HG02840 (cell line): ENCODE data around the gene IGFLR1.
"Not testable (repeated sequence)": the region's sequence is repeated elsewhere in the genome, so short reads cannot be mapped to it uniquely, and the experiment has no call there.

Experiments used
- ATAC-seq: cut with Tn5 transposase; IDR thresholded peaks from one replicate; pipeline ENCODE4 v1.9.1; 2021; ENCODE audit warnings: mild to moderate bottlenecking, moderate library complexity, moderate number of reproducible peaks; ENCODE audit not compliant: unreplicated experiment, low FRiP score

IGFLR1 gene

GRCh38 chr19:35713904-35714495 lies 28.3 kb downstream of the IGFLR1 start:
- no peak for ATAC-seq

- no peak for ATAC-seq
These were observed 28.8 kb downstream of the IGFLR1 start for GRCh38 chr19:35713506-35713850.

GRCh38 chr19:35712567-35713505 lies 29.4 kb downstream of the IGFLR1 start:
- ATAC-seq = no peak

GRCh38 chr19:35710784-35711723 lies 31.2 kb downstream of the IGFLR1 start:
- peak; percentile 33 for ATAC-seq

- no peak for ATAC-seq
These were observed 33.9 kb downstream of the IGFLR1 start for GRCh38 chr19:35708391-35708790.

GRCh38 chr19:35704218-35704617 lies 38.0 kb downstream of the IGFLR1 start, which contains the start of gene ZBTB32:
ZBTB32 (plus strand) TSS chr19:35704558; CDS start chr19:35714627, 10,069 bp downstream.
- no peak for ATAC-seq

GRCh38 chr19:35703343-35703742 lies 38.9 kb downstream of the IGFLR1 start:
- no peak for ATAC-seq

GRCh38 chr19:35702223-35703012 lies 39.8 kb downstream of the IGFLR1 start:
- ATAC-seq = peak; percentile 93

- no peak for ATAC-seq
These were observed 45.4 kb downstream of the IGFLR1 start for GRCh38 chr19:35696835-35697234.

GRCh38 chr19:35695895-35696422 lies 46.3 kb downstream of the IGFLR1 start:
- no peak for ATAC-seq

- peak; percentile 62 for ATAC-seq
These were observed 48.2 kb downstream of the IGFLR1 start for GRCh38 chr19:35693835-35694599.

- peak; percentile 11 for ATAC-seq
These were observed 48.8 kb downstream of the IGFLR1 start for GRCh38 chr19:35693422-35693821.

- ATAC-seq = no peak
These were observed 50.2 kb downstream of the IGFLR1 start for GRCh38 chr19:35692010-35692409.

GRCh38 chr19:35691106-35691505 lies 51.1 kb downstream of the IGFLR1 start:
- ATAC-seq = not testable (repeated sequence)

- ATAC-seq = no peak
These were observed 52.4 kb downstream of the IGFLR1 start for GRCh38 chr19:35689836-35690235.
